GM19452 (cell line): ENCODE measurements around the gene ARHGAP4.

Experiments used
- ATAC-seq: cut with Tn5 transposase; IDR thresholded peaks from one replicate; pipeline ENCODE4 v1.9.1; 2021; ENCODE audit not compliant: unreplicated experiment

ARHGAP4 gene

DNA sequence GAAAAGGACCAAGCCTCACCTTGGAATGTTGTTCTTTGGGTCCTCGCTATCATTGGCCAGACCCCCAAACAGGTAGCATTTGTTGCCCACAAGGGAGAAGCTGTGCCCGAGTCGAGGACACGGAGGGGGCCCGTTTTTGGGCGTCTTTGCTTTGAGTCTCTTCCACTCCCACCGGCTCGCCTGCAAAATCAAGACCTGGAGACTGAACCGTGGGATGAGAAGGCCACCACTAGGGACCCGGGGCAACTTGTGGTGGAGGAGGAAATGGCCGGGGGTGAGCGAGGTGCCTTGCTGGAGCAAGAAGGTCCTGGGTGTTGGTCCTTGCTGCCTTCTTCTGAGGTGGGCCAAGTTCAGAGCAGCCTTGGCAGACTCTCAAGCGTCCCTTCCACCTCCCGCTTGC, 38.0 kb upstream of the ARHGAP4 start:
- no peak for ATAC-seq

DNA sequence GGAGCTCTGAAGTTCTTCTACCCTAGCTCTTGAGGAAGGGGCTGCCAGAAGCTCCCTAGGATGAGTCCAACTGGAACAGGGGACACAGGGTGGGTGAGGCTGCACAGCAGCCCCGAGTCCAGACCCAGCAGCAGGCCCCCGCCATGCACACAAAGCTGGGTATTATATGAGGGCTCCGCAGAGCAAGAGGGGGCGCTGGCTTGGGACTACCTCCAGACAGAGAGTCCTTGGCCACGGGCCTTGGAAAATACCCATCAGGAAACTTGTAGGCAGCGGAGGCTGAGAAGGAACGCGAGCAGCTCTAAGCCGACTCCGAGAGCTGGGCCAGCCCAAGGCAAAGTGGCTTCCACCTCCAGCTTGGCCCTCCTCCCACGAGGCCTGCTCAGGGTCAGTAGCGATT, 37.5 kb upstream of the ARHGAP4 start:
- ATAC-seq = no peak

DNA sequence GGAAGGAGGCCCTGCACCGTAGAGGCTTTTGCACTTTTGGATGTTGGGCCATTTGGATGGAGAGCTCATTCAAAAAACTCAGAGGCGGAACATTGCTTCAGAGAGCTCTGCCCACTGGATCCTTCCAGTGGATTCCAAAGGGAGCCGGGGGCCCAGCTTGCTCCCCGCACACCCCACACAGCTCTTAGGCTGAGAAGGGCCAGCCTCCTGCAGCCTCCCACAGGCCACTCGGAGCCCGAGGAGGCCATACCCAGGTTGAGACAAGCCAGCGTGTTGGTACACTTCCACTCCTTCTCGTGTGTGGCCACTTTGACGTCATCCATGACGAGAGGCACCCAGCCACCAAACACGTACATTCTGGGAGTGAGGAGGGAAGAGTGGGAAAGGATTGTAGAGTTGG, 35.2 kb upstream of the ARHGAP4 start:
- ATAC-seq = no peak

DNA sequence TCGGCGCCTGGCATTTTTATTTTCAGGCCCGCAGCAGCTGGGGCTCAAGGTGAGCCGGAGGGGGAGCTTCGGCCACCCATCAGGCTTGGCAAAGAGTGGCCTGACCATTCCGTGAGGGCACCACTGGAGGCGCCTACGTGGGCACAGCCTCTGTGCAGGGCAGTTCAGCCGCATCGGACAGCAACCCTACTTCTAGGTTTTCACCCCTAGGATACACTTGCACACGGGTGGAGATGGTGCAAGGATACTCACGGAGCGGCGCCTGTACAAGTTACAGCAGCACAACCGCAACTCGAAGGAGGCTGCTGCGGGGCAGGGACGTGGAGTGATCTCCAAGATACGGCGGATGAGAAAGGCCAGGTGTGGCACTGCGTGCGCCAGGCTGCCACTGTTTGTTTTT, 34.7 kb upstream of the ARHGAP4 start:
- no peak for ATAC-seq

DNA sequence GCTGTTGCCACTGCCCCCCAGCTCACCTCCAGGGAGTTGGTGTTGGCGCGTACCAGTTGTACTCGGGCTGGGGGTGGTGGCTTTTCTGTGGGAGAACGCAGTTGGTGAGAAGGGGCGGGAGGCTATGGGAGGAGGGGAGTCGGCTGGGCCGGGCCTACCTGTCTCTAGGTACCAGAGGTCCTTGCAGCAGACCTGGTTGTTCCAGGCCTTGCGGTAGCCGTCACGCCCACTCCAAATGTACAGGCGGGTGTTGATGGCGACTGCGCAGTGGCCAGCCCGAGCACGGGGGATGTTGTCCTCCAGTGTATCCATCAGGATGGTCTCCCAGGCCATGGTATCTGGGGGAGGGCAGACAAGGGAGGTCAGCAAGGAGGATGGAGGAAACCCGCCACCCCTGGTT, 34.0 kb upstream of the ARHGAP4 start:
- no peak for ATAC-seq

DNA sequence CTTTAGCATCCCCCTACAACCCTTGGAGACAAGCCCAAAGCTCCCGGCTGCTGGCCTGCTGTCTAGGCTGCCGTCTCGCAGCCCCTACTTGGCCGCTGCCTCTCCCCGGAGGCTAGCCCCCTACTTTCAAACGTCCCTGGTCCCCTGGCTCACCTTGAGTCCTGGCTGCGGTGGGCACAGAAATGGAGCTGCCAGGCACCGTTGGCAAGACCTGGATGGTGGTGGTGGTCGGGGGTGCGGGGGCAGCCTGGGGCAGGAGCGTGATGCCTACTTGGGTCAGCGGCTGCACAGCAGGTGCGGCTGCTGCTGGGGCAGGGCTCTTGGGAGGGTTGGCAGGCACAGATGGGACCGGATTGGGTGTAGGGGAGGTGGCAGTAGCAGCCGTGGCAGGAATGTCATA, 33.6 kb upstream of the ARHGAP4 start:
- ATAC-seq = no peak

DNA sequence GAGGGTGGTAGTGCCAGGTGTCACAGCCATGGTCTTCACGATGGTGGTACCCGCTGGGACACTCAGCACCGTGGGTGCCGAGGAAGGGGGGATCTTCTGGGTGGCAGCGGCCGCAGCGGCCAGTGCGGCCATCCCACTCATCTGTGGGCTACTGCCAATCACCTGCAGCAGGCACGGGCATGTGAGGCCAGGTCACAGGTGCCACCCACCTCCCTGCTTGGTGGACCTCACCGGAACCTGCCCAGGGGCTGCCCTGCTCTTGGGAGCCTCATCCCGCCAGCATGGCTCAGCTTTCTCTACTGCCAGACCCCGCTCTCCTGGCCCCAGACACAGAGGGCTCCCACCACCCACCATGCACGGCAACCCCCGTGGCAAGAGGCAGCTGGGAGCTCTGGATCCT, 32.5 kb upstream of the ARHGAP4 start:
- no peak for ATAC-seq

DNA sequence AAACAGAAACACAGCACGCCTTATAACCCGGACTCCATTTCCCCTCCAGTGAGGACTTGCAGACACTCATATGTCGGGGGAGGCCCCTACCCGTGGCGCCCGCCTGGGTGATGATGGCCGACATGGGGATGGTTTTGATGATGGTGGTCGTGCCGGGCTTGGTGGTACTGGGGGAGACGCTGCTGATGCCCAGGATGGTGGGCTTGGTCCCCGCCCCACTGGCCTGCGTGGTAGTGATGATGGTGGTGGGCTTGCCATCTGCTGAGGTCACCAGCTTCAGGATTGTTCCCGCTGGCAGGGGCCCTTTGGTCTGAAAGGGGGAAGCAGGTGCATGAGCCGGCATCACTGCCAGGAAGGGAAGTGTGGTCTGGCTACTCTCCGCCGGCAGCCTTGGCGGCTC, 31.2 kb upstream of the ARHGAP4 start:
- ATAC-seq = no peak

DNA sequence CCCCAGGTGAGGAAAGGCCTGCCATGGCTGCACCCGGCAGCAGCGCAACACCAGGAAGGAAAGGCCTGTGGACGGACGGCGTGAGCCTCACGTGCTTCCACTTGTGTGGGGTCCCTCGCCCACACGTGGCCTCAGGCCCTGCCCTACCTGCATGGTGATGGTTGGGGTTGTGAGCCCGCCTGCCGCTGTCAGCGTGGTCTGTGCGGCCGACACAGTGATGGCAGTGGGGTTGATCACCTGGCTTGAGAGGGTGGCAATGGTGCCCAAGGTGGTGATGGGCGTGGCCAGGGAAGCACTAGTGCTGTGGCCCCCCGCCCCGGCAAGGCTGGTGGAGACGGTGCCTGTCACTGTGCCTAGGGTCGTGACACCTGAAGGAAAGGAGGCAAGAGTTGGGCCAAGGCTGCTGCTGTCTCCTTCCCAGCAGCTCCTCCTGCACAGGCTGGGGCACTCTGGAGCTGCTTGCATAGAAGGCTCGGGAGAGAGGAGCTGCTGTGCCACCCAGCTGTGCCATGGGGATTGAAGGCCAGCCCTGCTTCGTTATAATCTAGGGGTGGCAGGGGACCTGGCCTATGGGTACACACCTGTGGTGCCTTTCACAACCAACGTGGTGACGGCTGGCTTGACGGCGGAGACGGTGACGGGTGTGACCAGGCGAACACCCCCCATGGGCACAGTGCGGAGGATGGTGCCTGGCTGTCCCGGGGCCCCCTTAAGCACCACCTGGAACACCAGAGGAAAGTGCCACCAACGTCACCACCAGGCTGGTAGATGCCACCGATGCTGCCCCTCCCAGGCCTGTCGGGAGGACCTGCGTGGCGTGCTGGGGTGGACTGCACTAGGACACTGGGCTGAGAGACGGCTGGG, 30.2 kb upstream of the ARHGAP4 start:
- no peak for ATAC-seq

DNA sequence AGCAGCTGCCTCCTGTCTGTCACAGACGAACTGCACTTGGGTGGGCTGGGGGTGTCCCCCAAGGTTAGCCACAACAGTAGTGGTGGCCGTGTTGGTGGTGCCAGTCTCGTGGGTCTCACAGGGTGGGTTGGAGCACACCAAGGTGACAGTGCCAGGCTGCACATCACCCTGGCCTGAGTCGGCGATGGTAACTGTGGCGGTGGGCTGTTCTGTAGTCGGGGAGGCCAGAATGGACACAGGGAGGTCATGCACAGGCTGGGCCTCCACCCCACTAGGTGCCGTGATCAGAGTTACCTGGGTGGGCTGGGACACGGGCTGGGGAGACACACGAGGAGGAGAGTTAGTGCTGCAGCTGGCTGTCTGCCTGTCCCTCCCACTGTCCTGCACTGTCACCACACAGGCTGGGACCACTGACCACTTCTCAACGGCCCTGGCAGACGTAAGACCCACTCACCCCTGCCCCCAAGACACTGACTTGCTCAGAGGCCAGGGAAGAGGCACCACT, 29.2 kb upstream of the ARHGAP4 start:
- no peak for ATAC-seq

DNA sequence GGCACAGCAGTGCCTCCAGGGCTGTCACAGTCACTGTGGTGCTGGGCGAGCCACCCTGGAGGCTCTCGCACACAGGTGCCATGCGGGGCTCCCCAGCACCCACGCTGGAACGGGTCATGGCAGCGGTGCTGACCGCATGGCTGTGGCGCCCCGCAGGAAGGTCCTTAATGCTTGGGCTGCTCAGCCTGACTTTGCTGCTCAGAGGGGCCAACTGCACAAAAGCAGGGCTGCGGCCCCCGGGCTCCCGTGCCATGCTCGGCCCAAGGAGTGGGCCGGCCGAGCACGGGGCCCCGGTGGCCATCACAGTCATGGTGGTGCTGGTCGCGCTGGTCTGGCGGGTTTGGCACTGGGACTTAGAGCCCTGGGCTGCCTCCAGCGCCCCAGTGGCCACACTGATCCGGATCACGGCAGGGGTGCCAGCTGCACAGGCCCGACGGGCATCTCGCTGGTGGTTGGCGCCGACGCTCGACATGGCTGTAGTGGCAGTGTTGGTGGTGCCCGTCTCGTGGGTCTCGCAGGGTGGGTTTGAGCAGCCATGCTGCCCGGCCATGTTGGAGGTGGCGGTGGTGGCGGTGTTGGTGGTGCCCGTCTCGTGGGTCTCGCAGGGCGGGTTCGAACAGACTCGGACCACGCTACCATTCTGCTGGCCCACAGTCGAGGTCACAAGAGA, 28.6 kb upstream of the ARHGAP4 start:
- no peak for ATAC-seq

DNA sequence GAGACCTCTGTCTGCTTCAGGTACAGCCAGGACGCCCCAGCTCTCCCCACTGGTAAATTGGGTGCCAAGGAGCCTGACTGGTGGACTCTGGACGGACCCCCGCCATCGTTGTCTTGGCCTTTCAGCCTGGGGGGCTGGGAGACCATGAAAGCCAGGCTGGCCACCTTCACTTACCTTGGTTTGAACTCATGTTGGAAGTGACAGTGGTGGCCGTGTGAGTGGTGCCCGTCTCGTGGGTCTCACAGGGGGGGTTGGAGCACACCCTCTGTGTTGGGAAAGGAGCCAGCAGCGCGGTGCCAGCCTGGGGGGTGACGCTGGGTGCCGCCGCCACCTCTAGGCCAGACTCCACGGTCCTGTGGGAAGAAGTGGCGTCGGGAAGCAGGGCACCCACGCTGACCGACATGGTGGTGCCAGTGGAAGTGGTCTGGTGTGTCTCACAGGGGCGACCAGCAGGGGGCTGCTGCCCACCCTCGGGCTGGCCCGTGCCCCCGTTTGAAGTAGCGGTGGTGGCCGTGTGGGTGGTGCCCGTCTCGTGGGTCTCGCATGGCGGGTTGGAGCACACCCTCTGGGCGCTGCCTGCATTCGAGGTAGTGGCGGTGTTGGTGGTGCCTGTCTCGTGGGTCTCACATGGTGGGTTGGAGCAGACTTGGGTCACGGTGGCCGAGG, 28.0 kb upstream of the ARHGAP4 start:
- no peak for ATAC-seq

DNA sequence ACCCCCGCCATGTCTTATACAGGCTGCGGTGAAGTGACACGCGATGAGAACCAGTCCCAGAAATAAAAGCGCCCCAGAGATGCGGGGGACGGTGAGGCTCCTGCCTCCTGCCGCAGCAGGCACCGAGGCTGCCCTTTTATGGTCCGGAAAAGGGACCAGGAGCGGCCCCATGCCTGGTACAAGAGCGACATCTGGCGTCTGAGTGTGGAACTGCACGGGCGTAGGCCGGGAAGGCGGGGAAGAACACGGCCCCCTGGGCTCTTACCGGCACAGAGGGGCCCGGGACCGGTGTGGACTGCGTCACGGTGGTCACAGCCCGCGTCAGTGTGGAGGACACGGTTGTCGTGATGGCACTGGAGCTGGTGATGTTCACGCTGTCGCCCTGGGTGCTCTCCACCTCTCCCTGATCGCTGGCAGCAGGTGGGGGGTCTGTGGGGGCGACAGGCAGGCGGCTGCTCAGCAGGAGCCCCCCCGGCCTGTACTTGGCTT, 27.3 kb upstream of the ARHGAP4 start:
- no peak for ATAC-seq

DNA sequence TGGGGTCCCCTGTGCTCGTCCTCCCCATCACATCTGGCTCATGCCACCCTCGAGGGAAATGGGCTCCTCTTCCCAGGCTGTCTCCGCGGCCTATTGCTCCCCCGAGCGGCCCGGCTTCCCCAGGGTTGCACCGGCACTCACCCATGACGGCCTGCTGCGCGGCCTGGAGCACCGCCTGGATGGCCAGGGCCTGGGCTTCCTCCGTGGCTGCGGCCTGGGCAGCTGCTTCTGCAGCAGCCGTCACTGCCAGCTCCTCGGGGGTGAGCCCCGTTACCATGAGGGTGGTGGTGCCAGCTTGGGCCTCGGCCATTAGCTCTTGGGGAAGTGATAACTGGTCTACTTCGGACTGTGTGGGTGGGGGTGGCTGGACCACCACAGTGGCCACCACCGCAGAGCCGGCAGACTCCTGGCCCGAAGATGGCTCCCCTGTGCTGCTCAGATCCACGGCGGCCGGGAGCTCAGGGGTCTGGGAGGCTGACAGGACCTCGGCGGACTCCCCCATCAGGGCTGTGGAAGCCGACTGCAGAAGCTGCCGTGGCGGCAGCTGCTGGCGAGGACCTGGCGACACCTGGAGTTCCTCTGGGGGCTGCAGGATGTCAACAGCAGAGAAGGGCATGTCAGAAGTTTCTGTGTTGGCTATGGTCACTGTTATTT, 26.4 kb upstream of the ARHGAP4 start:
- no peak for ATAC-seq

DNA sequence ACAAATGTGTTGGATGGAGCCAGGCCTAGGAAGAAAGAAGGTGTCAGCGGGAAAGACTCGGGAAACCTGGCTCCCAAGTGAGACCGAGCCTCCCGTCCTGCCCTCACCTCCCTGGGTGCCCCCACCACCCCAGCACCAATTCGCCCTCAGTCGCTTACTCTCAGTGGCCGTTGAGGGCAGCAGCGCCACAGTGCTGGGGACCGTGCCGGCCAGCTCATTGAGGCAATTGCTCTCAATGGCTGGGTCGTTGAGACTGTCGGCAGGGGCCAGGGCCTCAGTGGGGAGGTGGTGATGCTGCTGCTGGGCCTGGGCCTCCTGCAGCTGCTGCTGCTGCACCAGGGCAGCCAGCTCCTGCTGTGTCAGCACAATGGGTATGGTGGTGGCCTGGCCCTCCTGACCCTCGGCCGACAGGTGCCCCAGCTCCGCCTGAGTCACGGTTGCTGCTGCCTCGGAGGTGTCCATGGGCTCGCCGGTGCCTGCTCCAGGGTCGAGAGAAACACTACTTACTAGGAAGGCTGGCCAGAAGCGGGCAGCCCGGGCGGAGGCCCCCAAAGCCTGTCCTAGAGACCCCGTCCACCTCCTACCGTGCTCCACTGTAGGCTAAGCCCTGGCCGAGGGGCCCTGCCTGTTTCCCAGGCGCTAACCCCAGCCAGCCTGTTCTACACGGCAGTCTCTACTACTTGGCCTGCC, 25.8 kb upstream of the ARHGAP4 start:
- no peak for ATAC-seq

DNA sequence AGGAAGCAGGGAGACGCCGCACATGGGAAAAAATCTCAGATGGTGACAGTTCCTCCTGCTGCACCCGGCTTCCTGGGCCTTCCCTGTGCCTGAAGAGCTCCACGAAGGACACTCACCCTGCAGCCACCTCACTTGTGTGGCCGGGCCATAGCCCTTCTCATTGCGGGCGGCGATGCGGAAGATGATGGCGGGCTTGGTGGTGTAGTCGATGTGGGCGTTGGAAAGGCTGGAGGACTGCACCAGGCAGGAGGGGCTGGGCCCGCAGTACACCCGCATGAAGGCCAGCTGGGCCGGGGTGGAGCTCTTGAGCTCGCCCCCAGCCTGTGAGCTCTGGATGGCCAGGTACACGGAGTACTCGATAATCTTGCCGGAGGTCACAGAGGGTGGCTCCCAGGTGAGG, 24.1 kb upstream of the ARHGAP4 start:
- ATAC-seq = no peak

DNA sequence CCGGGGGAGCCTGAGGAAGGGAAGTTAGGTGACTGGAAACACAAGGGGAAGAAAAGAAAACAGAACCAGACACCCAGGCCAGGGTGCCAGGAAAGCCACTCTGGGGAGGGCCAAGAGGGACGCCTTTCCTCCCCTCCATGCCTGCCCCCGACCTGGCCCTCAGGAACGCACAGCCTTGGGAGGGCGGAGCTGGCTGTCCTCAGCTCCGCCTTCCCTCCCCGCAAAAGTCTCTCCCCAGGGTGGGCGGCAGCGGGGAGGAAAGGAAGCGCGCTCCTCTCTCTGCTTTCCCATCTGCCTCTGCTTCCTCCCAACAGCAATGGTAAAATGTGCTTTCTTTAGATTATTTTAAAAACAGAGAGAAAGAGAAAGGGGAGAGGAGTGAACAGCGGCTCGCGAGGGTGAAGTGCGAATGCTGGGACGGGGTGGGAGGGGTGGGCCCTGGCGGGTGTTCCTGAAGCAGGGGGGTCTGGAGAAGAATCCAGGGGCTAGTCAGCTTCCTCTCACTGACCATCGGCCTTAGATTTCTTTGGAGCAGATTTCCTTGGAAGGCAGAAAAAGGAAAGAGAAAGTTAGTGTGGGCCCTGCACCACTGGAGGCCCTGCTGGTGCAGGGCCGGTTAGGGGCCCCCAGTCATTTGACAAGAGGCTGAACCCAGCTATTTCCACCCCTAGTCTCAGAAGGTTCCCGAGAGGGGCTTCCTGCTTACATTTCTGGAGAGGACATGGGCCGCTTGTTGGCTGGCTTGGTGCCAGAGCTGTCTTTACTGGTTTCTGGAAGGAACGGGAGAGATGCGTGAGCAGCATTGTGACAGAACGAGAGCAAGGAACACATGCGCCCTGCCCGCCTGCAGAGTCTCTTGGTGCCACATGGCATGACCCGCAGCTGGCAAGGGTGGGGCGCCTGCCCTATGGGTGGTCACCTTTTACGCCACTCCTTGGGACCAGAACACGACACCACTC, 23.1 kb upstream of the ARHGAP4 start:
- ATAC-seq = no peak

DNA sequence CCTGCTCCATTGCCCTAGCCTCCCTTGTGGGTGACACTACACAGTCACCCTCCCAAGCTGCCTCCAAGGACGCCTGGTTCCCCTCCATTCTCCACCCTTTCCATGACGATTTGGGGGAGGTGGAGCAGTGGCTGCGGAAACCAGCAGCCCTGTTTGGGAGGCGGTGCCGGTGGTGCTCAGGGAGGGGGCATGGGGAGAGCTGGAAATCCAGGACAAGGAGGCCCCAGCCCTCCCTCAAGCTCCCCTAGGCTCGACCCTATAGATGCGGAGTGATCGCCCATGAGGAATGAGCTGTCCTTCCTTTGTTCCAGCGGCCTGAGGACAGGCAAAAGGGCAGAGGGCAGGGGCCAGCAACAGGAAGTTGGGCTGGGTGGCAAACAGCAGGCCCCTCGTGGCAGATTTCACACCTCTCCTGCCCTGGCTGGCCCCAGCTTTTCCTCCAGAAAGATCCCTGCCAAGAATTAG, 22.0 kb upstream of the ARHGAP4 start:
- ATAC-seq = no peak

DNA sequence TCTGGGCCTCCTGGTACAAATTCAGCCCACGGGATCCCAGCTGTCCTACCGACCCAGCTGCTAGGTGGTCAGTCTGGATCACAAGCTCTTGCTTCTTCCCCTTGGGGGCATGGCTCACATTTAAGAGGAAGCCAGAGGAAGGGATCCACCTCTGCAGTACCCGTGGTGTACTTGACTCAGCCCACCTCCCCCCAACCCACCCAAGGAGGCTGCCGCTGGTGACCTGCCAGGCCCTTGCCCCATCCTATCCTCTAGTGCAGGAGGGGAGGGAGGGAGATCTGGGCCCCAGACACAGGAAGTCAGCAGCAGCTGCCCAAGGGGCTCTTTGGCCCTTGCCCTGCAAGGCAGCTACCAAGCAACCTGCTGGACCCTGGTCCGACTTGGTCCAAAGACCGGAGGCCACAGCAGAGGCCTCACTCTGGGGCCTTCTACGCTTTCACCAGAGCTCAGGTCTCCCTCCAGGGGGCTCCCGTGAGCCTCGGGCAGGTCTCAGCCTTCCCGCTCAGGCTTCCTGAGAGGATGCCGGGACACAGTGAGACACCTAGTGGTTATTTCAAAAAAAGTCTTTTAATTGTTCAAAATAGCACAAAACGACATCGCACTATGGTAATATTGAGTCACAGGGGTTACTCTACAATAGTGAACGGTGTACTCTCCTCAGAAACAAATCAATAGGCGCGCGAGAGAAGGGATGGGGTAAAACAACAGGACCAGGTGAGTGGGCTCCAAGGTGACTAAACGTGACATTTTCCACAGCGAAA, 21.1 kb upstream of the ARHGAP4 start:
- ATAC-seq = peak; percentile 74
